Activated CD4-positive, alpha-beta memory T cell treated with anti-CD3 and anti-CD28 coated beads, Interleukin-2, amount 10 ng/mL, durations not matched to agents 7 days and 5 days (primary cell): ENCODE data around the gene MOAP1. TPM values are rescaled to one million over a fixed set of nuclear protein-coding genes. Genes with fewer than 3 reads are reported as not detected.

Experiments
- CTCF ChIA-PET: fragments of 350-600 bp; sonication (Branson Sonifier 250); formaldehyde crosslinking; loops from one replicate; lab custom pipeline; 2021; ENCODE audit warnings: antibody characterized with exemption, inconsistent platforms; lab: Charles Lee
- POLR2A ChIA-PET: fragments of 350-600 bp; sonication (Branson Sonifier 250); formaldehyde crosslinking; loops from one replicate; lab custom pipeline; 2021; ENCODE audit warnings: antibody characterized with exemption; lab: Charles Lee
- DNase-seq: peaks from one replicate; pipeline ENCODE4 v3.0.0-alpha.2; 2020
- H3K27ac Mint-ChIP-seq: one replicate; pipeline ENCODE4 v1.8.0; 2021; ENCODE audit warnings: mild to moderate bottlenecking, mixed read lengths
- H3K27me3 Mint-ChIP-seq: one replicate; pipeline ENCODE4 v1.8.0; 2021; ENCODE audit warnings: mixed read lengths
- H3K36me3 Mint-ChIP-seq: one replicate; pipeline ENCODE4 v1.8.0; 2021; ENCODE audit warnings: low read depth, mixed read lengths
- H3K4me1 Mint-ChIP-seq: one replicate; pipeline ENCODE4 v1.8.0; 2021; ENCODE audit warnings: mixed read lengths
- H3K4me3 Mint-ChIP-seq: one replicate; pipeline ENCODE4 v1.8.0; 2021; ENCODE audit warnings: mild to moderate bottlenecking, mixed read lengths
- H3K9me3 Mint-ChIP-seq: one replicate; pipeline ENCODE4 v1.8.0; 2021; ENCODE audit warnings: mixed read lengths
- total RNA-seq, 2 experiments: library from RNA; stranded (reverse); gene quantifications; one replicate each; pipeline ENCODE4 v1.2.3, GENCODE V29; 2021

MOAP1 gene
- total RNA-seq, 2 experiments from 2014 or later: 23.1 to 24.6 TPM

DNA sequence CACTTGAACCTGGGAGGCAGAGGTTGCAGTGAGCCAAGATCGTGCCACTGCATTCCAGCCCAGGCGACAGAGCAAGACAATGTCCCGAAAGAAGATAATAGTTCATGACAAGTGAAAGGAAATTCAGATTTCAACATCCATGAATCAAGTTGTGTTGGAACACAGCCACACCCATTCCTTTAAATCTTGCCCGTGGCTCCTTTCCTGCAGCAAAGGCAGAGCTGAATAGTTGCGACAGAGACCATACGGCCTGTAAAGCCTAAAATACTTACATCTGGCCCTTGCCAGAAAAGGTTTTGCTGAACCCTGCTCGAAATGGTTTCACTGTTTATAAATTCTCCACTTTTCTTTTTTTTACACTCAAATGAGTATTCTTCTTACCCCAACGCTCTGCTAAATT, 51.2 kb downstream of the MOAP1 start:
- DNase-seq: no peak
- no peaks in the 10 kb centered on the region for H3K4me1 Mint-ChIP-seq
- H3K27me3 Mint-ChIP-seq: peaks cover 3% of the 10 kb centered on the region
- no peaks in the 10 kb centered on the region for H3K9me3 Mint-ChIP-seq
- no peaks in the 10 kb centered on the region for H3K36me3 Mint-ChIP-seq
- H3K27ac Mint-ChIP-seq: no peak overlapping the region
- no peak overlapping the region for H3K4me3 Mint-ChIP-seq
- CTCF ChIA-PET: interaction anchor here (0.7 to 2.9 kb wide), 6 partner anchors 8 to 182 kb away, joined by 3 to 53 read pairs (median 12); partner anchors contain the start of gene ITPK1
- POLR2A ChIA-PET: interaction anchor here (1.1 kb wide), 1 partner anchor 17 kb away, joined by 3 read pairs; no protein-coding TSS in a partner anchor

DNA sequence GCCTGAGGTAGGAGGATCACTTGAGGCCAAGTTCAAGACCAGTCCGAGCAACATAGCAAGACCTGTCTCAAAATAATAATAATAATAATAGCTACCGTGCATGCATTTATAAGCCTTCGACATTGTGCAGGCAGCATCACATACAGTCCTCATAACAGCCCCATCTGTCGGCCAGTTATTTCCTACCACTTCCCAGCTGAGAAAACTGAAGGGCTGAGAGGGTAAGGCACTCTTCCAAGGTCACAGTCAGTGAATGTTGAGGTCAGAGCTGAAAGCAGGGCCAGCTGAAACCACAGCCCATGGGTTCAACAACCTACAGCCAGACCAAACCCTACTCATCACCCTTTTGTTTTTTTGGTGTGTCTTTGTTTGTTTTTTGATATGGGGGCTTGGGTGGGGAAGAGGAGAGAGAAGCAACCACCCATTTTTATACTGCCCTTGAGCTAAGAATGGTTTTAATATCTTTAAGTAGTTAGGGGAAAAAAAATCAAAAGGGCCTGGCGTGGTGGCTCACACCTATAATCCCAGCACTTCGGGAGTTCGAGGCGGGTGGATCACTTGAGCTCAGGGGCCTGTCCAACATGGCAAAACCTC, 52.1 kb downstream of the MOAP1 start:
- ChIA-PET CTCF (interaction anchor here (1.0 to 2.9 kb wide), 11 partner anchors 9 to 191 kb away, joined by 4 to 53 read pairs (median 7); partner anchors contain the start of gene ITPK1), POLR2A (interaction anchor here (1.1 to 1.5 kb wide), 2 partner anchors 16 to 18 kb away, joined by 3 to 11 read pairs; no protein-coding TSS in a partner anchor)
- Mint-ChIP-seq H3K4me1 (no peaks in the 10 kb centered on the region), H3K36me3 (no peaks in the 10 kb centered on the region), H3K27ac (no peak overlapping the region), H3K9me3 (no peaks in the 10 kb centered on the region), H3K4me3 (no peak overlapping the region), H3K27me3 (peaks cover 7% of the 10 kb centered on the region)
- DNase-seq: peak; percentile 32

Other genes with a start within 250 kb of the MOAP1 start
- 10 to 100 TPM; 59.3 to 62.3 TPM for gene ITPK1, start 69.0 kb downstream of the MOAP1 start, total RNA-seq
- 1 to 10 TPM; 7.4 to 8.3 TPM for gene LYSET, start 420 bp upstream of the MOAP1 start, total RNA-seq
- gene GON7, start 22.2 kb upstream of the MOAP1 start, total RNA-seq: 10 to 100 TPM; 16.0 to 18.2 TPM
- gene UBR7, start 22.4 kb upstream of the MOAP1 start, total RNA-seq: 10 to 100 TPM; 43.5 to 47.7 TPM
- gene BTBD7, start 148.1 kb upstream of the MOAP1 start, total RNA-seq: 10 to 100 TPM; 13.4 to 16.8 TPM
- gene COX8C, start 162.3 kb upstream of the MOAP1 start, total RNA-seq: not detected
- gene UNC79, start 246.0 kb upstream of the MOAP1 start, total RNA-seq: under 1 TPM in 1 of 2 experiments, not detected in 1; 0.03 TPM